ENCODE data around the gene TEX14.

Gene TEX14

DNA sequence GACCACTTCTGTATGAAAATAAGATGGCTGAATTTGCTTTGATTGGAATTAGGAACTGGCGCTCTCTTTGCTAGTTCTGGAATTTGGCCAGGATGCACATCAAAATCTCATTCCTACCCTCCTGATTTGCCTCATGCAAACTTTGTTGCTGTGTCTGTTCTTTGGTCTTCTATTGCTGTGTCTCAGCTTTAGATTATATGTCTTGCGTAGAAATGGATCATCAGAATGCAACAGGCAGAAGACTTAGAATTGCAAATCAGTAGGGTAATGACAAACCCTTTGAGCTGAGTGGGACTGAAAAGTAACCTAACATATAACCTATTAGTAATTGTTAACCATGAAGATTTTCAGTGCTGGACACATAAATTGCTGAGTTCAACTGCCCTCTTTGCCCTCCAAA, 30.9 kb upstream of the TEX14 start:
- no peak overlapping the region for H3K4me3 ChIP-seq (ENCODE audit: low read depth, low read length)
- DNase-seq (ENCODE audit: low read depth) = no peak
- TF ChIP-seq, protein P1, sequence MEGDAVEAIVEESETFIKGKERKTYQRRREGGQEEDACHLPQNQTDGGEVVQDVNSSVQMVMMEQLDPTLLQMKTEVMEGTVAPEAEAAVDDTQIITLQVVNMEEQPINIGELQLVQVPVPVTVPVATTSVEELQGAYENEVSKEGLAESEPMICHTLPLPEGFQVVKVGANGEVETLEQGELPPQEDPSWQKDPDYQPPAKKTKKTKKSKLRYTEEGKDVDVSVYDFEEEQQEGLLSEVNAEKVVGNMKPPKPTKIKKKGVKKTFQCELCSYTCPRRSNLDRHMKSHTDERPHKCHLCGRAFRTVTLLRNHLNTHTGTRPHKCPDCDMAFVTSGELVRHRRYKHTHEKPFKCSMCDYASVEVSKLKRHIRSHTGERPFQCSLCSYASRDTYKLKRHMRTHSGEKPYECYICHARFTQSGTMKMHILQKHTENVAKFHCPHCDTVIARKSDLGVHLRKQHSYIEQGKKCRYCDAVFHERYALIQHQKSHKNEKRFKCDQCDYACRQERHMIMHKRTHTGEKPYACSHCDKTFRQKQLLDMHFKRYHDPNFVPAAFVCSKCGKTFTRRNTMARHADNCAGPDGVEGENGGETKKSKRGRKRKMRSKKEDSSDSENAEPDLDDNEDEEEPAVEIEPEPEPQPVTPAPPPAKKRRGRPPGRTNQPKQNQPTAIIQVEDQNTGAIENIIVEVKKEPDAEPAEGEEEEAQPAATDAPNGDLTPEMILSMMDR (conservative IDR thresholded peaks at IDR 0.05; ENCODE audit: low read depth, low read length) = no peak

DNA sequence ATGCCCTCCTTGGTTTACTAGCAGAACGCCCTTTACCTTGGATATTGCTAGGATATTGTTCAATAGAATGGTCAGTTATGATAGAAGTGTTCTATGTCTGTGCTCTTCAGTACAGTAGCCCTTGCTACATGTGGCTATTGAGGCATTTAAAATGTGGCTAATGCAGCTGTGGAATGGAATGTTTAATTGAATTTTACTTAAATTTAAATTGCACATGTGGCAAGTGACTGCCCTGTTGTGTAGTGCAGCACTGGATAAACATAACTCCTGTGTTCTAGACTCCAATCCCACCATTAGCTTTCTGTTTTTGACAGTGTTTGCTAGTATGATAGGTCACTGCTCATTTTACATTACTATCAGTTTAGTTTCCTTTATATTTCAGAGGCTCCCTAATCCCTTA, 30.4 kb upstream of the TEX14 start:
- no peak for DNase-seq (ENCODE audit: low read depth)
- H3K4me3 ChIP-seq (ENCODE audit: low read depth, low read length) = no peak overlapping the region
- TF ChIP-seq, protein P1 (conservative IDR thresholded peaks at IDR 0.05; ENCODE audit: low read depth, low read length) = no peak

DNA sequence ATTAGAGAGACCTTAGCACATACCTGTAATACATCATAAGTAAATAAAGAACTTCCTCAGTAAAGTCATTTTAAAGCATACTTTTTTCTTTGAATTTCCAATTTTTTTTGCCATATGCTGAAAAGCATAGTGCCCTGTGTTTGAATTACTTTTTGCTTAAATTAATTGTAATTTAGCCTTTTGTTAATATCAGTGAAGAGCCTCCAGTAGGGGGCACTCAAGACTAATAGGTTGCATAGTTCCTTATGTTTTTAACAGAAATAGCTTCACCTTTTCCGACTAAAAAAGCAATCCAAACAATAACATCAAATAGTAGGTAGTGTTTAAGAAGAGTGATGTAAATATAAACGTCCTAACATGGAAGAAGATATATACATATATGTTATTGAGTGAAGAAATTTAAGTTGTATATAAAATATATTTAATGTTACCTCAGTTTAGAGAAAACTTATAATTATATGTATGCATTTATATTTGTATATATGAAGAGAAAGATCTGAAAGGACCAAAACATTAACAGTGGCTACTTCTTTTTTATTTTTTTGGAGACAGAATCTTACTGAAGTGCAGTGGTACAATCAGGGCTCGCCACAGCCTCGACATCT, 19.2 kb upstream of the TEX14 start:
- TF ChIP-seq, protein P1 (conservative IDR thresholded peaks at IDR 0.05; ENCODE audit: low read depth, low read length) = peak; percentile 66
- peak; percentile 81 for DNase-seq (ENCODE audit: low read depth)
- no peak overlapping the region for H3K4me3 ChIP-seq (ENCODE audit: low read depth, low read length)

DNA sequence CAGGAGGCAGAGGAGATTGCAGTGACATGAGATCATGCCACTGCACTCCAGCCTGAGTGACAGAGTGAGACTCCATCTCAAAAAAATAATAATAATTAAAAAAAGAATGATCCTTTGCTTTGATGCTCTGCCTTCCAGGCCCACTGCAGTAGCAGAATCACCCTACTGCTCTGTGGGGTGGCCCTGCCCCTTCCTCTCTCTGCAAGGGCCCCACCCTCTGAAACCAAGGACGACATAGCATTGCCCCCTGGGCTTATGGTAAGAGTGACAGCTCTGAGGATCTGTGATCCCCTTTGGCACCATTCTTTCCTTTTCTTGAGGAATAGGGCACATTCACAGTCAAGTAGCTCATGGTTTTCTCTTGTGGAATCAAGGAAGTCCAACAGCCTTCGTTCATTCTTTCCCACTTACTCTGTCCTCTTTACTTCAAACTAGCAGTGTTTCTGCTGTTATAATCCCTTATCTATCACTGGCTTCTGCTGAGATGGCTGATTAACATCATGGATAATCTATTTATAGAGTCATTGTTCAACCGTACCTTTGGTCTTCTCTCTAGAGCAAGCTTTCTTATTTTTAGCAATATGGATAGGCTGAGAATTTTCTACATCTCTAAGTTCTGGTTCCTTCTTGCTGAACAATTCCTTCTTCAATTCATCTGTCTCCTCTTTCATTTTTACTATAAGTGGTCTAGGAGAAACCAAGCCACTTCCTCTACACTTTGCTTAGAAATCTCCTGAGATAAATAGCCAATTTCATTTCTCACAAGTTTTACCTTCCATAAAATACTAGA, 14.7 kb upstream of the TEX14 start:
- no peak overlapping the region for H3K4me3 ChIP-seq (ENCODE audit: low read depth, low read length)
- TF ChIP-seq, protein P1 (conservative IDR thresholded peaks at IDR 0.05; ENCODE audit: low read depth, low read length) = no peak
- DNase-seq (ENCODE audit: low read depth) = no peak

DNA sequence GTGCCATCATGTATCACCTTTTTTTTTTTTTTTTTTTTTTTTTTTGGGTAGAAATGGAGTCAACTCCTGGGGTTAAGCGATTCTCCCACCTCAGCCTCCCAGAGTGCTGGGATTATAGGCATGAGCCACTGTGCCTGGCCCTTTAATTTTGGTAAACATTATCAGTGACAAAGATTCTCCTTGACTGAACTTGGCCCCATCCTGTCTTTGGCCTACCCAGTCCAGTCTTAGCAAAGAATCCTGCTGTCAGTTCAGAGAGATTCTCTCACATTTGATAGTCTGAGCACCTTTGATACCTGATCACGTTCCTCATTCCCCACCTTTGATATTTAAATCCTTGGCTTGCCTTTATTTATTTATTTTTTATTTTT, 12.1 kb upstream of the TEX14 start:
- TF ChIP-seq, protein P1 (conservative IDR thresholded peaks at IDR 0.05; ENCODE audit: low read depth, low read length) = no peak
- H3K4me3 ChIP-seq (ENCODE audit: low read depth, low read length) = no peak overlapping the region
- DNase-seq (ENCODE audit: low read depth) = no peak

DNA sequence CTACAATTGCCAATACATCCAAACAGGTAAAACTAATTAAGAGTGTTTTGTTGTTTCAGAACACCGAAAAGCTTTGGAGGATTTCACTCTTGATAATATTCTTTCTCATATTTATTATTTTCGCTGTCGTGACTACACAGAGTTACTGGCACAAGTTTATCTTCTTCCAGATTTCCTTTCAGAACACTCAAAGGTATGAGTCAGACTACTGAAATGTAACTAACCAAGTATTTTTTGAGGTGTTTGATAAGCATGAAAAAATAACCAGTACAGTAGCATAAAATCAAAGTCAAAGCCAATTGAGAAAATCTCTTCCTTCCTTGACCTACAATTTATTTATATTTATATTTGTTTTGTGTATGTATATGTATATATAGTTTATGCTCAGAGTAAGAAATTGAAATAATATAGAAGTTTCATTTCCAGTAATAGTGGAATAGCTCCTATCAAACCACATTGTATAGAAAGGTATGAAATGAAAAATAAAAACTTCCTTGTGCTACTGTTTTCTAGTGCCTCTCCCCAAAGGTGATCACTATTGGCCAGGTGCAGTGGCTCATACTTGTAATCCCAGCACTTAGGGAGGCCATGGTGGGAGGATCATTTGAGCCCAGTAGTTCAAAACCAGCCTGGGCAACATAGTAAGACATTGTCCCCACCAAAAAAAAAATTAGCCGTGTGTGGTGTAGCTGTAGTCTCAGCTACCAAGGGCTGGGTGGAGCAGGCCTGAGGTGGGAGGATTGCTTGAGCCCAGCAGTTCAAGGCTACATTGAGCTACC, 11.5 kb upstream of the TEX14 start:
- TF ChIP-seq, protein P1 (conservative IDR thresholded peaks at IDR 0.05; ENCODE audit: low read depth, low read length) = no peak
- no peak overlapping the region for H3K4me3 ChIP-seq (ENCODE audit: low read depth, low read length)
- peak; percentile 75 for DNase-seq (ENCODE audit: low read depth)

Data from choroid plexus epithelial cell (primary cell).